SJSA1 (cell line): ENCODE measurements around the gene ZNF500. TPM values are rescaled to one million over a fixed set of nuclear protein-coding genes. Genes with fewer than 3 reads are reported as not detected.
A peak's percentile ranks its signal among the peaks of the same experiment; 100 is the strongest.

Experiments
- DNase-seq, 2 experiments: peaks; one replicate each; pipeline ENCODE4 v3.0.0-alpha.2; 2015 to 2020; ENCODE audit warnings: low spot score in 2 of 2, low read depth in 1 of 2
- H3K27ac ChIP-seq: fragments of 250-450 bp; sonication (Bioruptor Pico); 2 replicates; pipeline ENCODE4 v1.5.1; 2020; ENCODE audit warnings: mild to moderate bottlenecking, moderate library complexity
- H3K27me3 ChIP-seq: fragments of 250-450 bp; sonication (Bioruptor Pico); replicated peaks from 2 replicates; pipeline ENCODE4 v1.5.1; 2020; ENCODE audit warnings: mild to moderate bottlenecking, moderate library complexity
- H3K36me3 ChIP-seq: fragments of 250-450 bp; sonication (Bioruptor Pico); 2 replicates; pipeline ENCODE4 v1.5.1; 2020; ENCODE audit warnings: mild to moderate bottlenecking
- H3K4me1 ChIP-seq: fragments of 250-450 bp; sonication (Bioruptor Pico); replicated peaks from 2 replicates; pipeline ENCODE4 v1.6.1; 2021; ENCODE audit warnings: mild to moderate bottlenecking
- H3K4me3 ChIP-seq: fragments of 250-450 bp; sonication (Bioruptor Pico); 2 replicates; pipeline ENCODE4 v1.5.1; 2020; ENCODE audit warnings: mild to moderate bottlenecking
- H3K9me3 ChIP-seq: fragments of 250-450 bp; sonication (Bioruptor Pico); replicated peaks from 2 replicates; pipeline ENCODE4 v1.5.1; 2020; ENCODE audit warnings: mild to moderate bottlenecking
- total RNA-seq: library from RNA; depleted of rRNA; stranded (reverse); fragments of >200 nt; shearing (Covaris generic); gene quantifications from 2 replicates; pipeline ENCODE4 v1.2.3, GENCODE V29; 2014

Gene ZNF500
- total RNA-seq, 1 experiment from 2014 or later = 8.8 TPM

DNA sequence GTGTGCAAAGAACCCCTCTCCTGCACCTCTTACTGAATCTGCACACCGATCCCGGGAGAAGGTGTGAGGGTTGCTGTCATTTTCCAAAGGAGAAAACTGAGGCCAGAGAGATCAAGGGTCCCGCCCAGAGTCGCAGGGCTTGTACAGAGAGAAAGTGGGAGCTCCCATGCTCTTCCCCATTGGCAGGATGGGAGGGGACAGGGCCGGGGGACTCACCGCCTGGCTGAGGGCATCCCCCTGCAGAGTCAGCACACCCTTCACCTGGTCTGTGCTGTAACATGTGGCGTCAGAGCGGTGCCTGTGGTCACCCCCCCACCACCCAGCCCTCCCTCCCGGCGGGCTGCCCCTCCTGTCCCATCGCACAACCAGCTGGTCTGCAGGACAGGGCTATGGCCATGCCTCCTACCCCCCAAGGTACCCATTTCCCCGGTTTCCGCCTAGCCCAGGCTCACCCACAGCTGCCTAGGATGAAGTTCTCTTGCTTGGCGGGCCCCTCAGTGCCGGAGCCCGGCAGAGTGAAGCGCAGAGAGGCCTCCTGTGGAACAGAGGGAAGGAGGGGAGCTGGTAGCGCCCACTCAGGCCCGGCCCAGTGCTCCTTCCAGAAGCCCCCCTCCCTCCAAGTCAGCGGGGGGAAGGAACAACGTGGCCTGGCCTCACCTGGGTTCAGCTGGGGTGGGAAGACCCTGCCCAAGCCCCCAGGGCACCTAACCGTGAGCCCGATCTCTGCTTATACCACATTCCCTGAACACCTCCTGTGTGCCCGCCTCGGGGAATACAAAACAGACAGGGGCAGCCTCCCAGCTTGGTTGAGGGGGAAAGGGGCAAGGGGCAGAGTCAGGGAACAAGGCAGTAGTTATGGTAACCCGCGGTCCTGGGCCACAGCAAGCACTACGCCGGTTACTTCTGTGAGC, 34.3 kb upstream of the ZNF500 start:
- Histone ChIP-seq H3K4me3 (peak overlapping the region; percentile 87), H3K27ac (no peak overlapping the region), H3K9me3 (no peaks in the 10 kb centered on the region), H3K36me3 (peaks cover 31% of the 10 kb centered on the region), H3K4me1 (peaks cover 9% of the 10 kb centered on the region), H3K27me3 (no peaks in the 10 kb centered on the region)
- DNase-seq = no peak

DNA sequence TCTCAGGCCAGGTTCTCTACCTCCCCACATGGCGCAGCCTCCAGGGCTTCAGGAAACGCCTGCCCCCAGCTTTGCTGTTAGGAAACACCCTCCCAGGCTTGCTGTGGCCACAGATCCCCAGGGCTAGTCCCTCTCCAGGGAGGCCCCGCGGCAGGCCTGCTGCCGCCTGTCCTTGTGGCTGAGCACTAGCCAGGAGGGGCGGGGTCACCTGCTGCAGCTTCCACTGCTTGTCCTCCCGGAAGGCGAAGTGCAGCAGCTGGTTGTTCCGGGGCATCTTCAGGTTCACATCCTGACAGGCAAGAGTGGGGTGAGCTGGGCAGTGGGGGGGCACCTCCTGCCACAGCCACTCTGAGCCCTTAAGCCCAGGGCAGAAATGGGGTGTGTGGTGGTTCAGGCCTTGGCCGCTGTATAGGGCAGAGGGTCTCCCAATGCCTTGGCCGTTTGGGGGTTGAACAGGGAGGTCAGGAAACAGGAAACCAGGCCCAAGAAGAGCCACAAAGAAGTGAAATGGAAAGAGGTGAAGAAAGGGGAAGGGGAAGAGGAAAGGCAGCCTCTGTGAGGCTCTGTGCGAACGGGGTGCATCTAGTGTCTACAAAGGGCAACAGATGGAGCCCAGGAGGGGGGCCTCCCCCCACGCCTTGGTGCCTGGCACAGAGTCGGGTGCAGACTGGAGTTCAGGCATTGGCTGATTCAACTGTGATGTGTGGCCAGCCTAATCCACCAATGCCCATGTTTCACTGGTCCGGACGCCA, 33.5 kb upstream of the ZNF500 start:
- no peak for DNase-seq
- H3K4me1 ChIP-seq = peaks cover 9% of the 10 kb centered on the region
- H3K27me3 ChIP-seq = no peaks in the 10 kb centered on the region
- no peak overlapping the region for H3K4me3 ChIP-seq
- no peak overlapping the region for H3K27ac ChIP-seq
- H3K9me3 ChIP-seq = no peaks in the 10 kb centered on the region
- peaks cover 26% of the 10 kb centered on the region for H3K36me3 ChIP-seq

DNA sequence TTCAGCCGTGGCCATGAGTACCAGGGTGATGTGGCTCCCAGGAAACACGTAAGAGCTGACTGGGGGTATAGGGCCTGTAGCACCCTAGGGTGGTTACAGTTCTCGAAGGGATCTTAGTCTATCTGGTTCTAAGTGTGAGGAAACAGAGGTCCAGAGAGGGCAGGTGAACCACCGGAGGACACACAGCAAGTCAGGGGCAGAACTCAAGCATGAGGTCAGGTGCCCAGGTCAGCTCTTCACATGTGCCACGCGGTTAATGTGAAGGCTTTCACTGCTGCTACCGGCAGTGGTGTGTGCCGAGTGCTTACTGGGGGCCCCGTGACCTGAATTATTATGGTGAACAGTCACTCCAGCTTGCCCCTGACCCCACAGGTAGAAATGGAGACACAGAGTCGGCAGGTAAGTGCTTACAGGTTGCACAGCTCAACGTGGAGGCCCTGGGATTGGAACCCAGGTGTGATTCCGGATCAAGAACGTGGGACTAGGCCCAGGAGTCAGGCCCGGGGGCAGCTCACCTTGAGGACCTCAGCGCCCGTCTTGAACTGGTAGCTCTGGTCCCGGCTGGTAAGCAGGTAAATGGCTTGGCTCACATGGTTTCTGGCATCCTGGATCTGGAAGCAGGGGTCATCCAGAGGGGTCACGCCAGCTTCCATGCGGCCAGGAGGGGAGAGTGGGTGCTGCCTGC, 32.4 kb upstream of the ZNF500 start:
- peaks cover 14% of the 10 kb centered on the region for H3K36me3 ChIP-seq
- no peak overlapping the region for H3K4me3 ChIP-seq
- no peaks in the 10 kb centered on the region for H3K9me3 ChIP-seq
- H3K27ac ChIP-seq = no peak overlapping the region
- peaks cover 9% of the 10 kb centered on the region for H3K4me1 ChIP-seq
- DNase-seq = no peak
- no peaks in the 10 kb centered on the region for H3K27me3 ChIP-seq

- H3K4me3 ChIP-seq = no peak overlapping the region
- no peak overlapping the region for H3K27ac ChIP-seq
- no peak for DNase-seq
- no peaks in the 10 kb centered on the region for H3K9me3 ChIP-seq
- H3K4me1 ChIP-seq = peaks cover 9% of the 10 kb centered on the region
- no peaks in the 10 kb centered on the region for H3K27me3 ChIP-seq
- H3K36me3 ChIP-seq = peaks cover 7% of the 10 kb centered on the region
These were observed 31.5 kb upstream of the ZNF500 start for GRCh38 chr16:4798456-4798855.

- peaks cover 9% of the 10 kb centered on the region for H3K4me1 ChIP-seq
- H3K4me3 ChIP-seq = no peak overlapping the region
- DNase-seq = no peak
- peaks cover 7% of the 10 kb centered on the region for H3K36me3 ChIP-seq
- H3K27ac ChIP-seq = no peak overlapping the region
- H3K27me3 ChIP-seq = no peaks in the 10 kb centered on the region
- no peaks in the 10 kb centered on the region for H3K9me3 ChIP-seq
These were observed 30.9 kb upstream of the ZNF500 start for GRCh38 chr16:4797805-4798252.

- H3K4me1 ChIP-seq = peaks cover 9% of the 10 kb centered on the region
- no peaks in the 10 kb centered on the region for H3K9me3 ChIP-seq
- no peak overlapping the region for H3K27ac ChIP-seq
- H3K36me3 ChIP-seq = peaks cover 3% of the 10 kb centered on the region; the same call in 1 of the 2 replicates
- no peak for DNase-seq
- no peaks in the 10 kb centered on the region for H3K27me3 ChIP-seq
- no peak overlapping the region for H3K4me3 ChIP-seq
These were observed 30.2 kb upstream of the ZNF500 start for GRCh38 chr16:4796982-4797804.

DNA sequence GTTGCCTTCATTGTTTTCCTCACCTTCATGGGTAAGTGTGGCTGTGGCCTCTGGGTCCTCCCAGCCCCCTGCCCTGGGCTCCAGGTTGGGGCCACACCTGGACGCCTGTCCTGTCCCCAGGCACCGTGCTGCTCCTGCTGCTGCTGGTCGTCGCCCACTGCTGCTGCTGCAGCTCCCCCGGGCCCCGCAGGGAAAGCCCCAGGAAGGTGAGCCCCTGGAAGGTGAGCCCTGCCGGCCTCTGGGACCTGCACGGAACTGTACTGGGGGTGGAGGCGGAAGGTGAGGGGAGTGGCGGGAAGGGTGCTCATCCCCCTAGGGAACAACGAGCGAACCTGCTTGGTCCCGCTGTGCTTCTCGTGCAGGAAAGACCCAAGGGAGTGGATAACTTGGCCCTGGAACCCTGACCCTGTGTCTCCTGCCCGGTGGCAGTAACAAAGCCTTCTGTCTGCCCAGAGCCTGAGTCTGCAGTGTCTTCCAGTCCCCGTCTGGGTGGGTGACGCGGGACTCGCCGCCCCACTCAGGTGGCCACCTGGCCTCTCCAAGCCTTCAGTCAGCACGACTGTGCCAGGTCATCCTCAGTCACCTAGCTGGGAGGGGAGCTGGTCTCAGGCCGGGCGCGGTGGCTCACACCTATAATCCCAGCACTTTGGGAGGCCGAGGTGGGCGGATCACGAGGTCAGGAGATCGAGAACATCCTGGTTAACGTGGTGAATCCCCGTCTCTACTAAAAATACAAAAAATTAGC, 29.0 kb upstream of the ZNF500 start:
- H3K9me3 ChIP-seq = no peaks in the 10 kb centered on the region
- H3K4me1 ChIP-seq = no peaks in the 10 kb centered on the region; the same call in 1 of the 2 replicates
- no peak overlapping the region for H3K4me3 ChIP-seq
- H3K36me3 ChIP-seq = peaks cover 3% of the 10 kb centered on the region; the same call in 1 of the 2 replicates
- no peaks in the 10 kb centered on the region for H3K27me3 ChIP-seq
- DNase-seq = no peak
- no peak overlapping the region for H3K27ac ChIP-seq

- no peak within 1 kb of the TSS for H3K4me3 ChIP-seq
- no peaks in the 10 kb centered on the region for H3K9me3 ChIP-seq
- DNase-seq = no peak
- no peaks in the 10 kb centered on the region for H3K27me3 ChIP-seq
- H3K4me1 ChIP-seq = no peaks in the 10 kb centered on the region
- H3K27ac ChIP-seq = no peak within 1 kb of the TSS
- peaks cover 3% of the 10 kb centered on the region; the same call in 1 of the 2 replicates for H3K36me3 ChIP-seq
These were observed 28.3 kb upstream of the ZNF500 start, which contains the start of gene SMIM22 for GRCh38 chr16:4795181-4795827. TSS of gene SMIM22 (plus strand) at chr16:4795369. CDS start at chr16:4795735, 366 bp downstream.

DNA sequence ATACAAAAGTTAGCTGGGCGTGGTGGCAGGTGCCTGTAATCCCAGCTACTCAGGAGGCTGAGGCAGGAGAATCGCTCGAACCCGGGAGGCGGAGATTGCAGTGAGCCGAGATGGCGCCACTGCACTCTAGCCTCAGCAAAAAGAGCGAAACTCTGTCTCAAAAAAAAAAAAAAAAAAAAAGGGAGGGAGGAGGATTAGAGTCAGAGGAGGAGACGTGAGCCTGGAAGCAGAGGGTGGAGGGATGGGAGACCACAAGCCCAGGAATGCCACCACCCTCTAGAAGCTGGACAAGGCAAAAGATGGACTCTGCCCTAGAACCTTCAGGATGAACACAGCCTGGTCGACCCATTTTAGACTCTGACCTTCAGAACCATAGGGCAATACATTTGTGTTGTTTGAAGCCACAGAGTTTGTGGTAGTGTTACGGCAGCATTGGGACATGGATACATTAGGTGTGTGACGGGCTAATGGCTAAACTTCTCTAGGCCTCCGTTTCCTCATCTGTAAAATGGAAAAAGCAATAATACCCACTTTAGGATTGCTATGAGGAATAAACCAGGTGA, 26.1 kb upstream of the ZNF500 start:
- Histone ChIP-seq H3K4me3 (no peak overlapping the region), H3K4me1 (no peaks in the 10 kb centered on the region), H3K36me3 (no peaks in the 10 kb centered on the region), H3K27me3 (no peaks in the 10 kb centered on the region), H3K9me3 (no peaks in the 10 kb centered on the region), H3K27ac (no peak overlapping the region)
- DNase-seq = no peak

GRCh38 chr16:4790871-4791270, 23.9 kb upstream of the ZNF500 start:
- H3K4me3 ChIP-seq = no peak overlapping the region
- H3K36me3 ChIP-seq = no peaks in the 10 kb centered on the region
- no peak overlapping the region for H3K27ac ChIP-seq
- no peak for DNase-seq
- H3K27me3 ChIP-seq = no peaks in the 10 kb centered on the region
- no peaks in the 10 kb centered on the region for H3K4me1 ChIP-seq
- no peaks in the 10 kb centered on the region for H3K9me3 ChIP-seq

DNA sequence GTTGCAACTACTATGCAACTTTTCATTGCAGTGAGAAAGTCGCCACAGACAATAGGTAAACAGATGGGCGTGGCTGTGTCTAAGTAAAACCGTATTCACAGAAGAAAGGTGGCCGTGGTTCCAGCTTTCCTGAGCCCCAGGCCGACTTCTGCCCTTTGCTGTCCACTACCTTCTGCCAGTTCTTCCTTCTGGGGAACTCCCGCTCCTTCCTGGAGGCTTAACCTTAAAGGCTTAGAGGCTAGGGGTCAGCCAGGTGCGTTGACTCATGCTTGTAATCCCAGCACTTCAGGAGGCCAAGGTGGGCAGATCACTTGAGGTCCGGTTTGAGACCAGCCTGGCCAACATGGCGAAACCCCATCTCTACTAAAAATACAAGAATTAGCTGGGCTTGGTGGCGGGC, 23.3 kb upstream of the ZNF500 start:
- Histone ChIP-seq H3K36me3 (no peaks in the 10 kb centered on the region), H3K4me3 (no peak overlapping the region), H3K9me3 (no peaks in the 10 kb centered on the region), H3K4me1 (no peaks in the 10 kb centered on the region), H3K27me3 (no peaks in the 10 kb centered on the region), H3K27ac (no peak overlapping the region)
- DNase-seq = no peak

DNA sequence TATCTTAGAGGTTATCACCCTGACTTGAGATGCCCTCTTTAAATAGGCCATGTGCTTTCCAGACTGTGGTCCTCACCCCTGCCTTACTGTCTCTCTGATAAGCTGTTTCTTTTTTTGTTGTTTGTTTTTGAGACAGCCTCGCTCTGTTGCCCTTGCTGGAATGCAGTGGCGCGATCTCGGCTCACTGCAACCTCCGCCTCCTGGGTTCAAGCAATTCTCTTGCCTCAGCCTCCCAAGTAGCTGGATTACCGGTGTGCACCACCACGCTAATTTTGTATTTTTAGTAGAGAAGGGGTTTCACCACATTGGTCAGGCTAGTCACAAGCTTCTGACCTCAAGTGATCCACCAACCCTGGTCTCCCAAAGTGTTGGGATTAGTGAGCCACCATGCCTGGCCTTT, 21.9 kb upstream of the ZNF500 start:
- no peak overlapping the region for H3K4me3 ChIP-seq
- no peak overlapping the region for H3K27ac ChIP-seq
- H3K9me3 ChIP-seq = no peaks in the 10 kb centered on the region
- no peaks in the 10 kb centered on the region for H3K4me1 ChIP-seq
- H3K27me3 ChIP-seq = no peaks in the 10 kb centered on the region
- DNase-seq = no peak
- no peaks in the 10 kb centered on the region for H3K36me3 ChIP-seq
